ENCODE data around the gene SLC12A5. TPM values are rescaled to one million over a fixed set of nuclear protein-coding genes. Genes with fewer than 3 reads are reported as not detected.

The SLC12A5 gene
- total and polyA plus RNA-seq, 2 donors (not counting 1 experiment from before 2014, with no cell fraction given), result 0.32 TPM; not detected in 1

- Mint-ChIP-seq H3K9me3 (ENCODE audit: insufficient read depth) (no peaks in the 10 kb centered on the region), H3K4me1 (peaks cover 46% of the 10 kb centered on the region), H3K4me3 (no peak overlapping the region), H3K27me3 (peaks cover 4% of the 10 kb centered on the region), H3K27ac (peak overlapping the region; percentile 88)
- Histone ChIP-seq H3K4me1 (ENCODE audit: control insufficient read depth in 2 of 2, insufficient read depth in 2 of 2, low read length in 2 of 2) (peaks cover 41 to 43% of the 10 kb centered on the region in 2 donors), H3K27me3 (replicated peaks in 1 of 4; ENCODE audit: control extremely low read depth in 1 of 4, control insufficient read depth in 3 of 4, insufficient read depth in 4 of 4, low read length in 3 of 4) (no peaks in the 10 kb centered on the region), H4K20me1 (ENCODE audit: control insufficient read depth, insufficient read depth, low read length, poor library complexity, severe bottlenecking) (no peaks in the 10 kb centered on the region), H3K36me3 (replicated peaks in 1 of 2; ENCODE audit: control extremely low read depth in 1 of 2, control insufficient read depth in 1 of 2, extremely low read depth in 1 of 2, insufficient read depth in 2 of 2, low read length in 1 of 2) (no peaks in the 10 kb centered on the region), H3K79me2 (ENCODE audit: control insufficient read depth, insufficient read depth, low read length) (peaks cover 8% of the 10 kb centered on the region), H3K4me2 (replicated peaks; ENCODE audit: low read depth, low read length, poor library complexity, severe bottlenecking) (no peak overlapping the region), H3K9ac (ENCODE audit: low read length) (no peak overlapping the region), H3K4me3 (ENCODE audit: control extremely low read depth in 1 of 5, extremely low read depth in 1 of 5, insufficient read depth in 1 of 5, low read depth in 2 of 5, low read length in 4 of 5) (no peak overlapping the region), H3K9me3 (ENCODE audit: control extremely low read depth in 1 of 3, control insufficient read depth in 2 of 3, insufficient read depth in 1 of 3, low read length in 2 of 3) (no peaks in the 10 kb centered on the region), H2AFZ (ENCODE audit: insufficient read depth, low read depth, low read length, poor library complexity, severe bottlenecking) (no peak overlapping the region), H3K27ac (ENCODE audit: low read length in 2 of 2) (peak overlapping the region in 1 of 2 donors; percentile 85)
- ChIA-PET POLR2A (interaction anchor here (0.6 kb wide), 1 partner anchor 285 kb away, joined by 4 read pairs; no protein-coding TSS in a partner anchor), CTCF (interaction anchor here (0.8 to 2.9 kb wide), 13 partner anchors 7 to 136 kb away, joined by 3 to 20 read pairs (median 4); partner anchors contain the start of gene CD40)
- DNase-seq (no peak), ATAC-seq (ENCODE audit: low read depth) (no peak)
- no peak for TF ChIP-seq CTCF (IDR thresholded peaks at IDR 0.05)
- TF ChIP-seq EZH2 (IDR thresholded peaks at IDR 0.05; ENCODE audit: borderline replicate concordance, insufficient read depth, low read depth, low read length, poor library complexity, severe bottlenecking), result no peak
- intact Hi-C loops (cut with micrococcal nuclease), result loop anchor here (5.0 kb wide), 1 partner anchor 85 kb away; no protein-coding TSS in a partner anchor
- WGBS (ENCODE audit: insufficient coverage), result 97% methylated on average over 4 of the region's 6 CpGs
Measured at GRCh38 chr20:46107061-46107460, 78.0 kb downstream of the SLC12A5 start.

- H3K4me3 ChIP-seq (ENCODE audit: control extremely low read depth in 1 of 5, extremely low read depth in 1 of 5, insufficient read depth in 1 of 5, low read depth in 2 of 5, low read length in 4 of 5), result peak overlapping the region in 1 of 5 experiments; percentile 11
- peaks cover 43 to 44% of the 10 kb centered on the region in 2 donors for H3K4me1 ChIP-seq (ENCODE audit: control insufficient read depth in 2 of 2, insufficient read depth in 2 of 2, low read length in 2 of 2)
- ChIA-PET POLR2A (no interaction called here), CTCF (interaction anchor here (1.0 to 2.9 kb wide), 11 partner anchors 9 to 138 kb away, joined by 3 to 20 read pairs (median 4); partner anchors contain the start of gene CD40)
- DNase-seq, result peak; percentile 89
- H2AFZ ChIP-seq (ENCODE audit: insufficient read depth, low read depth, low read length, poor library complexity, severe bottlenecking), result peak overlapping the region; percentile 57
- H3K4me2 ChIP-seq (replicated peaks; ENCODE audit: low read depth, low read length, poor library complexity, severe bottlenecking), result peak overlapping the region; percentile 59
- H3K9me3 Mint-ChIP-seq (ENCODE audit: insufficient read depth), result no peaks in the 10 kb centered on the region
- WGBS (ENCODE audit: insufficient coverage), result 16% methylated on average over 5 of the region's 5 CpGs
- H3K9ac ChIP-seq (ENCODE audit: low read length), result peak overlapping the region; percentile 9
- H3K27me3 ChIP-seq (replicated peaks in 1 of 4; ENCODE audit: control extremely low read depth in 1 of 4, control insufficient read depth in 3 of 4, insufficient read depth in 4 of 4, low read length in 3 of 4), result no peaks in the 10 kb centered on the region
- peaks cover 8% of the 10 kb centered on the region for H3K79me2 ChIP-seq (ENCODE audit: control insufficient read depth, insufficient read depth, low read length)
- intact Hi-C loops (cut with micrococcal nuclease), result loop anchor here (1.0 to 5.0 kb wide), 4 partner anchors 9 to 86 kb away; partner anchors contain the start of gene NCOA5
- H3K9me3 ChIP-seq (ENCODE audit: control extremely low read depth in 1 of 3, control insufficient read depth in 2 of 3, insufficient read depth in 1 of 3, low read length in 2 of 3), result no peaks in the 10 kb centered on the region
- peak overlapping the region; percentile 86 for H3K27ac Mint-ChIP-seq
- TF ChIP-seq EZH2 (IDR thresholded peaks at IDR 0.05; ENCODE audit: borderline replicate concordance, insufficient read depth, low read depth, low read length, poor library complexity, severe bottlenecking), result no peak
- TF ChIP-seq CTCF (IDR thresholded peaks at IDR 0.05), result peak; percentile 38
- peak overlapping the region; percentile 59 for H3K4me3 Mint-ChIP-seq
- no peaks in the 10 kb centered on the region for H3K36me3 ChIP-seq (replicated peaks in 1 of 2; ENCODE audit: control extremely low read depth in 1 of 2, control insufficient read depth in 1 of 2, extremely low read depth in 1 of 2, insufficient read depth in 2 of 2, low read length in 1 of 2)
- ATAC-seq (ENCODE audit: low read depth), result peak; percentile 90
- H4K20me1 ChIP-seq (ENCODE audit: control insufficient read depth, insufficient read depth, low read length, poor library complexity, severe bottlenecking), result no peaks in the 10 kb centered on the region
- peaks cover 48% of the 10 kb centered on the region for H3K4me1 Mint-ChIP-seq
- no peaks in the 10 kb centered on the region for H3K27me3 Mint-ChIP-seq
- peak overlapping the region; percentile 85 to 89 for H3K27ac ChIP-seq (ENCODE audit: low read length in 2 of 2)
Measured at GRCh38 chr20:46108435-46108841, 79.4 kb downstream of the SLC12A5 start.
